Neural crest cell (in vitro differentiated cells): ENCODE measurements around the gene SNX27. TPM values are rescaled to one million over a fixed set of nuclear protein-coding genes. Genes with fewer than 3 reads are reported as not detected.

Experiments
- DNase-seq: peaks from one replicate; pipeline ENCODE4 v3.0.0; 2021; ENCODE audit warnings: low read depth, mixed read lengths, low spot score
- H3K27ac Mint-ChIP-seq: one replicate; pipeline ENCODE4 v1.8.0; 2021; ENCODE audit warnings: mild to moderate bottlenecking, mixed read lengths; ENCODE audit not compliant: unreplicated experiment
- H3K27me3 Mint-ChIP-seq: 2 replicates; pipeline ENCODE4 v1.8.0; 2021; ENCODE audit warnings: low read depth, mild to moderate bottlenecking, mixed read lengths
- H3K36me3 Mint-ChIP-seq: 2 replicates; pipeline ENCODE4 v1.8.0; 2021; ENCODE audit warnings: low read depth, mild to moderate bottlenecking, mixed read lengths
- H3K4me1 Mint-ChIP-seq: 2 replicates; pipeline ENCODE4 v1.8.0; 2021; ENCODE audit warnings: mixed read lengths
- H3K4me3 Mint-ChIP-seq: one replicate; pipeline ENCODE4 v1.8.0; 2021; ENCODE audit warnings: mild to moderate bottlenecking, mixed read lengths
- H3K9me3 Mint-ChIP-seq: 2 replicates; pipeline ENCODE4 v1.8.0; 2021; ENCODE audit warnings: mixed read lengths
- total RNA-seq: library from RNA; stranded (reverse); gene quantifications from 2 replicates; pipeline ENCODE4 v1.2.1, GENCODE V29; 2021
- TF ChIP-seq, protein P1 (sequence below): fragments of 200-600 bp; sonication (generic); conservative IDR thresholded peaks from 2 replicates; pipeline ENCODE4 v1.5.0; 2021; ENCODE audit warnings: antibody characterized with exemption, mild to moderate bottlenecking

SNX27 gene
- total RNA-seq, 1 donor from 2014 or later = 48.3 TPM

DNA sequence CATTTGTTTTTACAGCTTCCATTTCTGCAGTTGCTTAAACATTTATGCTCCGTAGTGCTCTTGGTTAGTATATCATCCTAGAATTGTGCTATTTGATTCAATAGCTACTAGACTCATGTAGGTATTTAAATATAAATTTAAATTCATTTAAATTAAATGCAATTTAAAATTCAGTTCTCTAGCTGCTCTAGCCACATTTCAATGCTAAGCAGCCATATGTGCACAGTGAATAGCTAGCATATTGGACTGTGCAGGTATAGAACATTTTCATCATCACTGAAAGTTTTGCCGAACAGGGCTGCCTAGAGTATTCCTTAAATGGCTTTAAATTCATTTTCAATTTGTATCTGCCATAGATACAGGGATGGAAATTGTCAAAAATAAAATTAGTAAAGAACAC, 72.3 kb downstream of the SNX27 start:
- H3K4me3 Mint-ChIP-seq = no peak overlapping the region
- H3K27me3 Mint-ChIP-seq = no peaks in the 10 kb centered on the region
- no peak for DNase-seq
- TF ChIP-seq, protein P1, sequence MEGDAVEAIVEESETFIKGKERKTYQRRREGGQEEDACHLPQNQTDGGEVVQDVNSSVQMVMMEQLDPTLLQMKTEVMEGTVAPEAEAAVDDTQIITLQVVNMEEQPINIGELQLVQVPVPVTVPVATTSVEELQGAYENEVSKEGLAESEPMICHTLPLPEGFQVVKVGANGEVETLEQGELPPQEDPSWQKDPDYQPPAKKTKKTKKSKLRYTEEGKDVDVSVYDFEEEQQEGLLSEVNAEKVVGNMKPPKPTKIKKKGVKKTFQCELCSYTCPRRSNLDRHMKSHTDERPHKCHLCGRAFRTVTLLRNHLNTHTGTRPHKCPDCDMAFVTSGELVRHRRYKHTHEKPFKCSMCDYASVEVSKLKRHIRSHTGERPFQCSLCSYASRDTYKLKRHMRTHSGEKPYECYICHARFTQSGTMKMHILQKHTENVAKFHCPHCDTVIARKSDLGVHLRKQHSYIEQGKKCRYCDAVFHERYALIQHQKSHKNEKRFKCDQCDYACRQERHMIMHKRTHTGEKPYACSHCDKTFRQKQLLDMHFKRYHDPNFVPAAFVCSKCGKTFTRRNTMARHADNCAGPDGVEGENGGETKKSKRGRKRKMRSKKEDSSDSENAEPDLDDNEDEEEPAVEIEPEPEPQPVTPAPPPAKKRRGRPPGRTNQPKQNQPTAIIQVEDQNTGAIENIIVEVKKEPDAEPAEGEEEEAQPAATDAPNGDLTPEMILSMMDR = no peak
- H3K27ac Mint-ChIP-seq = no peak overlapping the region
- H3K36me3 Mint-ChIP-seq = no peaks in the 10 kb centered on the region
- no peaks in the 10 kb centered on the region for H3K4me1 Mint-ChIP-seq
- H3K9me3 Mint-ChIP-seq = no peaks in the 10 kb centered on the region

DNA sequence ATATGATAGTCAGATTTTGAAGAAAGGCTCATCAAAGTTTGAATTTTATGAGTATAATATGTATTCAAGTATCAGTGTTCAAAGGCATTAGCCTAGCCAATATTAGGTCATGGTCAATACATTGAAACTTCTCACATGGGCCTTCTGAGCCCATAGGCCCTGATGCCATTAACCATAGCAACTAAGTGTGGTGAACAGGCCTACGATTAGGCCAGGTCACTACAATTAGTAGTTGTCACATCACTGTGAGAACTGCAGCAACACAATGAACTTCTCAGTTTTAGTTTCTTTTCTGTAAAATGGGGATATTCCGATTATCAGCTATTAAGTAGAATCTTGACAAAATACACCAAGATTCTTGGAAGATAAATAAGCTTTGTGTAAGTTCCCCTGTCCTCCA, 74.7 kb downstream of the SNX27 start:
- Mint-ChIP-seq H3K27me3 (no peaks in the 10 kb centered on the region), H3K27ac (no peak overlapping the region), H3K9me3 (no peaks in the 10 kb centered on the region), H3K36me3 (no peaks in the 10 kb centered on the region), H3K4me1 (no peaks in the 10 kb centered on the region), H3K4me3 (no peak overlapping the region)
- TF ChIP-seq, protein P1 = no peak
- DNase-seq = no peak

DNA sequence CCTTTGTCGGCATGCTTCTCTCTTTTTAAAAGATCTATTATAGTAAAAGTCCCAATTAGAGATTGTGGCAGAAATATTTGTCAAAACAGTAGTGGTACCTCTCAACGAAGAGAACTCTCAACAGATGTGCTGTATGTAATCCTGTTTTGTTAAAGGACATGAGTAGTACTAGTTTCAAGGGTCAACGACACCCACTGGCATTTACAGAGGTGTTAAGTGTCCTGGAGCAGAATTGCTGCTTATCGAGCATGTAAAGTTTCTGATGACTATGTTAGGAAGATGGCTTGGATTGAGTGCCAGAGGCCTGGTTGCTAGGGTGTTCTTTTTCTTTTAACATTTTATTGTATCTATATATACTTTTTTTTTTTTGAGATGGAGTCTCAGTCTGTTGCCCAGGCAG, 77.6 kb downstream of the SNX27 start:
- no peak for DNase-seq
- TF ChIP-seq, protein P1 = no peak
- Mint-ChIP-seq H3K4me1 (no peaks in the 10 kb centered on the region), H3K4me3 (no peak overlapping the region), H3K36me3 (peaks cover 5% of the 10 kb centered on the region), H3K9me3 (no peaks in the 10 kb centered on the region), H3K27ac (no peak overlapping the region), H3K27me3 (no peaks in the 10 kb centered on the region)

DNA sequence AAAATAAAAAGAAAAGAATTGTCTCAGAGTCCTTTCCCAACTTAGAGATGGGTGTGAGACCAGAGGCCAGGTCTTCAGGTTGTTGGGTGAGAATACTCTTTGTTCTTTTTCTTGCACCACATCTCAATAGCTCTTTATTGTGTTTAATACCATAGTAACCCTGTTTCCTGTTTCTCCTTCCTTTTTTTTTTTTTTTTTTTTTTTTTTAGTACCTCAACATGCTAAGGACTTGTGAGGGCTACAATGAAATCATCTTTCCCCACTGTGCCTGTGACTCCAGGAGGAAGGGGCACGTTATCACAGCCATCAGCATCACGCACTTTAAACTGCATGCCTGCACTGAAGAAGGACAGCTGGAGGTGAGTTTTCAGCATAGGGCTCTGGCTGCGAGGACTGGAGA, 80.4 kb downstream of the SNX27 start:
- no peak overlapping the region for H3K4me3 Mint-ChIP-seq
- TF ChIP-seq, protein P1 = no peak
- H3K36me3 Mint-ChIP-seq = peaks cover 5% of the 10 kb centered on the region
- no peak overlapping the region for H3K27ac Mint-ChIP-seq
- no peak for DNase-seq
- H3K4me1 Mint-ChIP-seq = no peaks in the 10 kb centered on the region
- no peaks in the 10 kb centered on the region for H3K9me3 Mint-ChIP-seq
- H3K27me3 Mint-ChIP-seq = no peaks in the 10 kb centered on the region

DNA sequence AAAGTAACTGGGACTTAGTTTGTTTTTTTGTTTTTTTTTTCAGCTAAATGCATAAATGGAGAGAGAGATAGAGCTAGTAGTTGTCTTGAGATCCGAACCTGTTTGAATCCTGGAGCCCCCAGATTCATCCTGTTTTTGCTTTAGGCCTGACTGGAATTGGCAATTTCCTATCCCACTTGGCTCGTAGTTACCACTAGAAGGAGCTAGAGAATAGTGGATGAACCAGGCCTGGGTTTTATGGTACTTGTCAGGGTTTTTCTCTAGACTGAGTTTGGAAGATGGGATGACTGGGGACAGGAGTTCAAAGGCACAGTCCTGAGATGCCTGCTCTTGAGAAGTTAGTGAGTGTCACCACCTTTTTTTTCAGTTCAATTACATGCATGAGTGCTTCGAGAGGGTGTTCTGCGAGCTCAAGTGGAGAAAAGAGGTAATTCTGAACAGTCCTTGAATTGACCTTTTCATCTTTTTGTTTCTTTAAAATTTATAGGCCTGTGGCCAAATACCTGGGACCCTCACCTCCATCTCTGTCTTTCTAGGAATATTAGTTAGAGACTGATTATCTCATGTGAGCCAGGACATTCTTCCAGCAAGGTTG, 81.3 kb downstream of the SNX27 start:
- no peak for DNase-seq
- TF ChIP-seq, protein P1 = peak; percentile 71
- peaks cover 5% of the 10 kb centered on the region for H3K36me3 Mint-ChIP-seq
- no peaks in the 10 kb centered on the region for H3K9me3 Mint-ChIP-seq
- no peaks in the 10 kb centered on the region for H3K27me3 Mint-ChIP-seq
- H3K4me1 Mint-ChIP-seq = no peaks in the 10 kb centered on the region
- no peak overlapping the region for H3K4me3 Mint-ChIP-seq
- H3K27ac Mint-ChIP-seq = no peak overlapping the region
